HG02571 (cell line): Measurements from ENCODE around the gene SGTA.

Experiments
- ATAC-seq: cut with Tn5 transposase; IDR thresholded peaks from one replicate; pipeline ENCODE4 v1.9.1; 2021; ENCODE audit warnings: mild to moderate bottlenecking, moderate library complexity; ENCODE audit not compliant: unreplicated experiment

Gene SGTA

DNA sequence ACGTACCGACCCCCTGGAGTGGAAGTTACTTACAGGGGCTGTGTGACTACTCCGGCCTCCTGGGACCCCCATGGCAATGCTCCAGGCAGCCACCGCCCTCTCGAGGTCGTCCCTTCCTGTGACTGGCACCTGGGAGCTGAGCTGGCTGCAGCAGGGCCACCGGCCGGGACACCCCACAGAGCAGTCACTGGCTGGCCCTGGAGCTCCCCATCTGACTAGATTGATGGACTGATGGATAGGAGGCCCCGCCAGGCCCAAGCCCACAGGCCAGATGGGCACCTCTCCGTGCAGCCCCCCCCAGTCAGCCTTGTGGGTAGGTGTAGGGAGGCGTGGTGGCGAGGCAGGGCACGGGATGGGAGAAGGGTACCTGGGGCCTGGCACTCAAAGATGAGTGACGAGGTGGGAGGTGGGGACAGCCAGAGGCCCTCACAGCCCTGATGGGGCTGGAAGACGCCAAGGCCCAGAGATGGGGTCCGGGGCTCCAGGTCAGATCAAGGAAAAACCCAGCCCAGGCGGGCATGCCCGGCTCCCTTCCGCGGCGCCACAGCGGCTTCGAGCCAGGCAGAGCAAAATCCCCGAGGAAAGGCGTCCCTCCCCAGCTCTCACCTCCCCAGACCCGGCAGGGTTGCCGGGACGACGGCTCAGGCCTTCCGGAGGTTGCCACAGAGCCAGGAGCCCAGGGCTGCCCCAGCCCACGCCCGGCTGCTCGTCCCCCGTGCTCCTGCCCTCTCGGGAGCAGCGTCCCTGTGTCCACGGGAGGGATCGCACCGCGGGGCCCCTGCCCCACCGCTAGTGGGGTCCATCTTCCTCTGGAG lies 51.7 kb downstream of the SGTA start:
- ATAC-seq: no peak

DNA sequence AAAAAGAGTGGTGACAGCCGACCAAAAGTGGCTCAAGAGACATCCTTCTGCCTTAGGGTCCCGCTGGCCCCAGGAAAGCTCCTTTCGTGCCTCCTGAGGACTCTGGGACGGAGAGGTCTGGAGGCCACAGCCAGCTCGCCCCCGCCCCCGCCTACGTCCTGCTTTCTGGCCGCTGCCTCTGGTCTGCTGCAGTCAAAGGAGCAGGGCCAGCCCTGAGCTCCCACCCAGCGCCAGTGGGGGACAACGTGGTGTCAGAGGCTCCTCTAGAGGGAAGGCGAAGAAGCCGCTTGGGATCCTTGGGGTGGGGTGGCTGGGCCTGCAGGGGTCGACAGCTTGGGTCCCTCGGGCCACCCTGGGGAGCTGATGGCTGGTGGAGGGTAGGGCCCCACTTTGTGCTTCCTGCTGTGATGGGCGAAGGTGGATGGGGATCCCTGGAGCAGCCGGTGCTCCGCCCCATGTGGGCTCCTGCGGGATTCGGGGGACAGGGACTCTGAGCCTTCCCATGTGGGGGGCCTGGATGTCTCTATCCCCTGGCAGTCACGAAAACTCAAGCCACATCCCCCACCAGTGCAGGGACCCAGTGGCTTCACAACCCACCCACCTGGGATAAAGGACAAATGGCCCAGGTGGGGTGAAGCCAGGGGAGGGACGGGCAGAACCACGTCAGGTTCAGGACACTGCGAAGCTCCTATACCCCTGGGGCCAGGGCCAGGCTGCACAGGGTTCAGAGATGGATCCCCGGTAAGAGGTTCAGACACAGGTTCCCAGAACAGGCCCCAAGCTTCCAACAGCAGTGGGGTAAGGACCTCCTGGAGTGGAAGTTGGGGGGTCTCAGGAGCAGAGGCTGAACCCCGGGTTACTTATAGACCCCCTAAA lies 52.9 kb downstream of the SGTA start:
- ATAC-seq: no peak

DNA sequence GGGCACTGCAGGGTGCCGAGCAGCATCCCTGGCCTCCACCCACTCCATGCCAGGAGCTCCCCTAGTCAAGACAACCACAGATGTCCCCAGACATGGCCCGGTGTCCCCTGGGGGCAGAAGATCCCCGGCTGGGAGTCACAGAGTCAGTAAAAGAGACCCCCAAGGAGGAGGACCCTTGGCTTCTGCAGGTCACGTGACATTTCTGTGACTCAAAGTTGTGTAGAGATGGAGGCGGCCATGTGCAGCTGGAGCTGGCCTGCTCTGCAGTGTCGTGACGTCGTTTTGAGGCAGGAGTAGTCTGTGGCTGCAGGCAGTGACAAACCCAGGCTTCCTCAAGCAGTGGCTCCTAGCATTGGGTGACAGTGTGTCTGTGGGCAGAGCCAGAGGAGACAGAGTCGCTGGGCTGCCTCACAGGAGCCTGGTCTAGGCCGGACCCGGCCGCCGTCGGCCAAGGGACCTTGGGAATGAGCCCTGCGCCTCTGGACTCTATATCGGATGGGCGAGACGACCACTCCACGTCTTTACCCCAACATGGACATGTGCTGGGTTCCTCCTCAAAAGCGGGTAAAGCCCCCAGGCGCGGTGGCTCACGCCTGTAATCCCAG lies 54.2 kb downstream of the SGTA start:
- no peak for ATAC-seq

DNA sequence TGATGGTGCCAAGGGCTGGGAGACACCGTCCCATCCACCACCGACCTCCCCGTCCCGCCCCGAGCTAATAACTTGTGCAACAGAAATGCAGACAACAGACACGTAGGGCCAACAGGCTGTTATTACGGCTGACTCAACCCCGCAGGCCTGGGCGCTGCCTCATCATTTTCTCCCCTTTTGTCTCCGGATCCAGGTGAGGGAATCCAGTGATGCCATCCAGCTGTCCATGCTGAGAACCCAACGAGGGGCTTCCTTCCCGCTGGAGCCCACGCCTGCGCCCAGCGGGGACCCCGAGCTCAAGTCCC lies 55.5 kb downstream of the SGTA start:
- ATAC-seq: no peak

DNA sequence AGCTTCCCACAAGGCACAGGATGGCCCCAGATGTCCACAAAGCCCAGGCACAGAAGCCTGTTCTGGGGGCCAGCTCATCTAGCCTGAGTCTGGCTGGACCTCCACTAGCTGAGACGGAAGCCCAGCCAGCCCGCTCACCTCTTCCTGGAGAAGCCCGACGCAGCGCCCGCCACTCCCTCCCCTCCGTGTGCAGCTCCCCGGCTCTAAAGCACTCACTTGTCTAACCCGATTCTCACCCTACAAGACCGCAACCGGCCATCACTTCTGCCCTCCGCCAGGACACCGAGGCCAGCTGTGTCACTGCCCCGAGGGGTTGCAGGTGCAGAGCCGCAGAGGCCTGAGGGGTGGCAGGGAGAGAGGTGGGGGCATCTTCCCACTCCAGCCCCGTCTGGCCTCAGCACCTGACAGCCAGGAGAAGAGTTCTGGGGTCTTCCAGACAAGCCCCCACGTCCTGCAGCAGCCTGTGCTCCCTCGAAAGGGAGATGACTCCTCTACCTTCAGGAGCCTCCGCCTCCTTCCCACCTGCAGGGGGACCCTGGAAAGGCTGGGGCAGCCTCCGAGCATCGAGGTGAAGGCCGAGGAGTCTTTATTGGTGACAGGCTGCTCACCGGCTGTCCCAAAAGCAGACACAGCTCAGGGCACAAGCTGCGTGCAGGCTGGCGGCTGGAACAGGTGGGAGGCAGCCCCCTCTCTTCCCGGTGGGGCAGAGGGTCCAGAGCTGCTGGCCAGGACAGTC lies 56.0 kb downstream of the SGTA start:
- ATAC-seq: no peak

DNA sequence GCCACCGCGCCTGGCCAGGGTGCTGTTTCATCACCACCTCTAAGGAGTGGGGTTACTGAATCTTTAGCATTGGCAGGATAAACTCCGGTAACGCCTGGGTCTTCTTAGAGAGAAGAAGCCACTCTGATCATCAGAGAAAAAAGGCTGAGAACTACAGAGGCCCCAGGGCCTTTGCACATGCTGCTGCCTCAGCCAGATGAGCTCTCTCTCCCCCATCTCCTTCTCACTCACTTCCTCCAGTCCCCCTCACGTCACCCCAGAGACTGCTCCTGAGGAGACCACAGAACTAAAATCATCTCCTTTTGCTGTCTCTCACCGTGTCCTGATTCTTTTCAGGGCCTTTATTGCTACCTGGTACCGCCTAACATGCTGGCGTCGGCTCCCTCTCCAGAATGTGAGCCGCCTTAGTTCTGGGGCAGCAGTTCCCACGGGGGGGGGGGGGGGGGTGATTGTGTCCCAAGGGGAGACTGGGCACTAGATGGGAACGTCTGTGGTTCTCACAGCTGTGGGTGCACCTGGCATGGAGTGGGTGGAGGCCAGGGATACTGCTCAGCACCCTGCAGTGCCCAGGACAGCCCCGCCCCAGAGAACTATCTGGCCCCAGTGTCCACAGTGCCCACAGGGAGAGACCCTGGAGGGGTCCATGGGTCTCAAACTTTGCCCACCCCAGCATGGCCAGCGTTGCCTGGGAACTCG lies 56.8 kb downstream of the SGTA start:
- ATAC-seq: no peak

DNA sequence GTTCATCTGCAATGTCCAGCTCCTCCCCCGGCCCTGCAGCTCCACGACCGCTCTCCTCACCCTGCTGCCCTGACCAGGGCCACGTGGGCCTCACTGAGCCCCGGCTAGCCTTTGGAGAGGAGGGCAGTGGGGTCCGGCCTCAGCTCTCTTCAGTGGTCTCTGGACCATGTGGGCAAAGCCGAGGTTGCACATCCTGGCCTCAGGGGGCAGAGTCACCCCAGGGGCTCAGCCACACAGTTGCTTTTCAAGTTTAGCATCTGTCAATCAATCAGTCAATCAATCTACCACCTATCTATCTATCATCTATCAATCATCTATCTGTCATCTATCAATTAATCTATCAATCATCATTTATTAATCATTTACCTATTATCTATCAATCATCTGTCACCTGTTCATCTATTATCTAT lies 58.9 kb downstream of the SGTA start:
- ATAC-seq: no peak

DNA sequence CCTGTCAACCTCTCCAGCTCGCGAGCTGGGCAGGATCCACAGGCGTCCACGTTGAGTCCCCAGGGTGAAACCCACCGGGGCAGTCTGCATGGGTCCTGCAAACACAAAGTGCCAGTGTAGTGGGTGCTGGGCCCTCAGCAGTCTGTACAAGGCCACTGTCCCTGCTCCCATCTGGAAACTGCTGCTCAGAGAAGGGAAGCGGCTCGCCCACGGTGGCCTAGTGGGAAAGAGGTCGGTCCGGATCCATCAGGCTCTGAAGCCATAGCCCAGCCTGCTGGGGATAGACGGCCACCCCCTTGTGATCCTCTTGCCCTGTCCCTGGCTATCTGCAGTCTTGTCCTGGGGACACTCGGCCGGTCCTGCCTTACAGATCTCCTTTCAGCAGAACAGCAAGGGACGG lies 59.3 kb downstream of the SGTA start:
- no peak for ATAC-seq

DNA sequence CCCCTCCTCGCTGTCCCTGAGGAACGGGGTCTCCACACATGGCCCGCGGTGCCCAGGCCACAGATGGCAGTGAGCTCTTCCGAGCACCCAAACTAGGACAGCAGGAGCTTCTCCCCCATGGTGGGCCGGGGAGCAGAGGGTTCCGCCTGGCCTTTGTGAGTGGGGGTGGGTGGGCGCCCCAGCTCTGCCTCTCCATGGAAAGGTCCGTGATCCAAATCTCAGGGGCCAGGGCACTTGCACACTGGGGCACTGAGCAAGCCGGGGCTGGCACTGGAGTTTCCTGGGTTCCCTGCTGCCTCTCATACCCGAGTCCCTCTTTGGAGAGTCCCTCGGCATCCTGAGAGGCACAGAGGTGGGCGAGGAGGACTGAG lies 59.7 kb downstream of the SGTA start:
- no peak for ATAC-seq

DNA sequence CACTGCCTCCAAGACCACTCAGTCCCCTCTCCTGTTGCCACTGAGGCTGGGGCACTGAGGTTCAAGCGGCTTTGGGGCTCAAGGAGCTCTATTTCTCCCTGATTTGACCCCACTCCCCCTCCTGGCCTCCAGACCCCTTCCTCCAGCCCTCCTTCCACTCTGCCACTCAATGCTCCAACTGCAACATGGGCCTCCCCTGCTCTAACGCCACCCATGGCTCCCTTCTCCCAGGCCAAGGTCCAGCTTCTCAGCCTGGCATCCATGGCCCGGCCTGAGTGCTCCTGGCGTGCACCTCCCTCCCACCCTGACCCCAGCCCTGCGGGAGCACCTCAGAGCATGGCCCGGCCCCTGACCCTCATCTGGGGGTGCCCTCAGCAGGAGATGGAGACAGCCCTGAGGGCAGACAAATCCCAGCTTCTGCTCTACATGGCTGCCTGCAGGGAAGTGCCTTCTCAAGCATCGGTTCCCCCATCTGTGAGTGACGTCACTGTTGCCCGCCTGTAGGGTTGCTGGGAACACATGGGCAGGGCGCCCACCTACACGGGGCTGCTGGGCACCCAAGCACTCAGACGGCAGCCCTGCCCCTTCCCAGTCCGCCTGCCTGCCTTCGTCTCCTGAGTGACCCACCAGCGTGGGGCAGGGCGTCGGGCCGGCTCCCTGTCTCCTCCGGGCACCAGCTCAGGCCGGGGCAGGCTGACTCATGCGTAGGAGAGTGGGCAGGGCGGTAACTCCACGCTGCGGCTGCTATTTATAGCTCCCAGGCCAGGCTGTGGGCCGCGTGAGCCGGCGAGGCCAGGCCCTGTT lies 60.3 kb downstream of the SGTA start:
- no peak for ATAC-seq

DNA sequence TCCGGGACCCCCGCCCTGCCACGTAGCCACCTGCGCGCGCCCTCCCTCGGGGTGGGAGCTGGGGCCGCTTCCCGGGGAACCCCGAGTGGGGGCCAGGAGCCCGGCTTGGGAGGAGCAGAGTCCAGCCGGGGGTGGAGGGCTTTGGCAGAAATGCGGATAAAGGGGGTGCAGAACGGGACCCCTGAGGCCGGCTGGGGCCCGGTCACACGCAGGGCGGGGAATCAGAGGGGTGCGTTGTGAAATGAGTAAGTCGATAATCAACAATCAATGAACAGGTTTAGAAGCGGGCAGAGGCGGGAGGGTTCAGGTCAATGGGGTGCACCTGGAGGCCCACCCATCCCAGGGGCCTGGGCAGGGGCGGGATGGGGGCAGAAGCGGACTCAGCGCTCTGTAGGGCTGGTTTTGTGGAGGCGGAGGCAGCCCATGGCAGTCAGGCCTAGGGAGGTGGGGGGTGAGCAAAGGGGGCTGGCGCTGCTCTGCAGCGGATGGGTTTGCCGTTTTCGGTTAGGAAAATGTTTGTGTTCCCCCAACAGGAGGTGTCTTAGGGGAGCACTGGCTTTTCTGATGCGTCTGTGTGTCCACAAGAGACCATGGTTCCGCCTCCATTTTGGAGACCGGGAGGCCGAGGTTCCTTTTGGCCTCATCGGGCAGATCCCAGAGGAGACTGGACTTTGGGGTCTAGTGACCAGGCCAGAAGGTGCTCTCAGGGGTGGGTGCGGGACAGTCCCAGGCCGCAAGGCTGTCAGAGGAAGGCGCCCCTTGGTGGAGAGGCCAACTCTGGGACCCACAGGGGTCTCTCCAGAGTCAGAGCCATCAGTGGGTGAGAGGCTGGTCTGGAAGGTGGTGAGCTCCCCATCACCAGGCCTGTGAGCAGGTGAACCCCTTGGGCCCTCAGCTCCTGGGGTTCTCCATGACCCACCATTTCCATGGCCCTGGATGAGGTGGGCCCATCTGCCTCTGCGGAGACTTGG lies 61.2 kb downstream of the SGTA start:
- ATAC-seq: no peak

DNA sequence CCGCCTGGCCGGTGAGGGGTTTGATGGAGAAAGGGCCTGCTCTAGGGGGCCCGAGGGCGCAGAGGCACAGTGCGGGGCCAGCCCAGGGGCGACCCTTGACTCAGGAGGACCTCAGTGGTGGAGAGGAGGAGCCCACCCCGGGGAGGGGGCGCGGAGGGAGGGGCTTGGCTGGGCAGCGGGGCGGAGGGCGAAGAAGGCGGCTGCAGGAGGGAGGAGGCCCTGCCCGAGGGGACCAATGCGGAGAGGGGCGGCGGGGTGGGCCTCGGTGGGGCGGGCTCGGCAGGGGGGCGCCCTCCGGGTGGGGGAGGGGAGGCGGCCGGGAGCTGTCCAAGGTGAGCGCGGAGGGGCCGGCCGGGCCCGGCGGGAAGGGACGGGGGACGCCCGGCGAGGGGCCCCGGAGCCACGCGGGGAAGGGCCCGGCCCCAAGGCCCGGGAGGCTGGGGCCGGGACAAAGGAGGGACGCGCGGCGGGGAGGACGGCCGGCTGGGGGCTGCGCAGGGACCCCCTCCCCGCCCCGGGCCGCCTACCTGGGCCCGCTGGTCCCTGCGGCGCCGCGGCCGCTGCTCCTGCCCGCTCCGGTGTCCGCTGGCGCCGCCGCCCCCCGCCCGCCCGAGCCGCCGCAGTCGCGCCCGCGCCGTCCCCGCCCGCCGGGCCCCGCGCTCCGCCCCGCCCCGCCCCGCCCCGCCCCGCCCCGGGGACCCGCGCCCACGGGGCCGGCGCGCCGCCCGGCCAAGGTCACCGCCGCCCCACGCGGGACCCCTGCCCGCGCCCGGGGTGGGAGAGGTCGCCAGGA lies 62.1 kb downstream of the SGTA start, which contains the start of gene DIRAS1:
TSS of gene DIRAS1 (minus strand) at position 596 of the 793 bp plus-strand sequence. CDS start 3,566 bp downstream, outside the sequence.
- no peak for ATAC-seq

DNA sequence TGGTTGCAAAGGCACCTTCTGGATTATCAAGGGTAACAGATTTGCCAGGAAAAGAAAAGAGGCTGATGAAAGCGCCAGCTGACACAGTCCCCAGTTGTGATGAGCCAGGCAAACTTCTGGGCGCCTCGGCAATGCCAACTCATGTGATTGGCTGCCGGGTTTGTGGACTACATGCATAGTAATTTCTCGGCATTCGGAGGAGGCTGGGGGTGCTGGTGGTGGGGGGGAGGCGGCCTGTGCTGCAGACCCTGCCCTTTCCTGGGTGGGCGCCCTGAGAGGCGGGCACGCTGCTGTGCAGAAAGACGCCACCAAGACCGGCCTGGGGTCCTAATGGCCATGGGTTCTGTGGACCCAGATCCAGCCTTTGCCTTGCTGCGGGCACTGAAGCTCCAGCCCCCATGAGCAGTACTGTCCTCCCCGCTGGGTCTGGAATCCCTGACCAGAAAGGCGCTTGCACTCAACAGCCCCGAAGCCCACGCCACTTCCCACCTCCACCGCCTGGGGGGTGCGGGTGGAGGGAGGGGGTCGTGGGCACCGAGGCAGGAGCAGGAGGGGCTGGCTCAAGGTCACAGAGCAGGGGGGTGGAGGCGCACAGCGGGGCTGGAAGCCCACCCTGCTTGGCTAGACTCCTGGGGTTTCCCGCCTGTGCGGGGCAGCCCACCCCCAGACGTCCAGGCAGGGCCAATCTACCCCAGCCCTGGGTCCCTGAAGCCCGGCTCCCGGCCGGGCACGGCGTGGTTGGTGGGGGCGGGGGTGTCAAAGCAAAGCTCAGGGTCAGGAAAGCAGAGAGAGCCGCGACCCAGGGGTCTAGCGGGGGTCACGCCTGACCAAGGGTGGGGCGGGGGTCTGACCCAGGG lies 62.9 kb downstream of the SGTA start:
- ATAC-seq: no peak

DNA sequence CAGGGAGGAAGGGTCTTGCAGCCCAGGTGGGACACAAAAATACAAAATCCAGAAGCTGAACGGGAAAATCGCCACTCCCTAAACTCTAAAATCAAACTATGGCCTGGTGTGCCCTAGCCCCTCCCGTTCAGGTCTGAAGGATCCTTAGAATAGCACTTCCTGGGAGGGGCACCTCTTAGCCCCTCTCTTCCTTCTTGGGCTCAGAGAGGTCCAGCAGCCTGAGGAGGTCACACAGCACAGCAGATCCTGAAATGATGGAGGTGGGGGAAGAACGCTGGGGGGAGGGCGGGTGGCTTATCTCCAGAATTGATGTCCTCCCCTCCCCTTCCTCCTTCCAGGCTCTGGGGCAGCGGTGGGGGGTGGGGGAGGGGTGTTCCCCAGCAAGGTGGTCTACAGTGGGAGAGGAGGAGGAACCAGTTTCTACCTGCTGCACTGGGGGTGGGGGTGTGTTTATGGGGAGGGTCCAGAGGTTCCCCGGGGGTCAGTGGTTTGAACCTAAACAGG lies 63.8 kb downstream of the SGTA start:
- no peak for ATAC-seq

DNA sequence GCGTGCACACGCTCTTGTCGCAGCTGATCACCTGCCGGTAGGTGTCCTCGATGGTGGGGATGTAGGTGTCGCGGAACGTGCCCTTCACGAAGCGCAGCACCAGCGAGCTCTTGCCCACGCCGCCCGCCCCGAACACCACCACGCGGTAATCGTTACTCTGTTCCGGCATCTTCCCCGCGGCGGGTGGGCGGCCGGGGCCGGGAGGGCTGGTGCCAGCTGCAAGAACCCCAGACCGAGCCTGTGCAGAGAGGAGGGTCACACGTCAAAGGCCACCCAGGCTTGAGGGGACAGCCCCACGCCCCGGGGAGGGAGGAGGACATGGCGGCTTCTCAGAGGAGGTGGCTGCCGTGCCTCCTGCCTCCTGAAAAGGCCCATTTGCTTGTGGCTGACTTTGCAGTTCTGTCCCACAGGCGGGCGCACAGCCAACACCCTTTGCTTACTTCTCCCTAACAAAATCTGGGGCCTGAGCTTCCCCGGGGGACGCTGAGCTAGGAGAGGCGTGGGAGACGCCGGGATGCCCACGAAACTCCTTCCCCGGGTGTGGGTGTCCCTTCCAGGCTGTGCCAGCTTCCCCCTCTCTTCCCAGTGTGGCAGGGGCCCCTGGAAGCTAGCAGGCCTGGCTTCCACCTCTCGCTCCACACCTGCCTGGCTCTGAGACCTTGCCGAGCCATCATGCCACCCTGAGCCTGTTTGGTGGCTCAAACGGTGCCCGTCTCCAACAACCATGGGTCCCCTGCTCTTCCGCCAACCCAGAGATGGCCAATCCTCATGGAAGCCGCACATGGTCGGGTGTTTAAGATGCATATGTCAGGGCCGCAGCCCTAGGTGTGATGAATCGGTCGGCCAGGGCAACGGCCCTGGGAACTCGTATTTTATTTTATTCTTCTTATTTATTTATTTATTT lies 65.2 kb downstream of the SGTA start:
- ATAC-seq: no peak
